Fibroblast of pulmonary artery (primary cell): ENCODE measurements around the gene ACAP2.

ENCODE experiments used
- DNase-seq: peaks from one replicate; pipeline ENCODE4 v3.0.0-alpha.2; 2010; ENCODE audit warnings: low read depth
- H3K4me3 ChIP-seq: replicated peaks from 2 replicates; pipeline ENCODE4 v1.5.1; 2011; ENCODE audit warnings: low read depth, mild to moderate bottlenecking, control low read depth, low read length, moderate library complexity
- TF ChIP-seq, protein P1 (sequence below): IDR thresholded peaks from 2 replicates; pipeline ENCODE4 v1.5.1; 2011; ENCODE audit warnings: mild to moderate bottlenecking, control low read depth, low read length, inconsistent platforms; ENCODE audit errors: missing control alignments

The ACAP2 gene

DNA sequence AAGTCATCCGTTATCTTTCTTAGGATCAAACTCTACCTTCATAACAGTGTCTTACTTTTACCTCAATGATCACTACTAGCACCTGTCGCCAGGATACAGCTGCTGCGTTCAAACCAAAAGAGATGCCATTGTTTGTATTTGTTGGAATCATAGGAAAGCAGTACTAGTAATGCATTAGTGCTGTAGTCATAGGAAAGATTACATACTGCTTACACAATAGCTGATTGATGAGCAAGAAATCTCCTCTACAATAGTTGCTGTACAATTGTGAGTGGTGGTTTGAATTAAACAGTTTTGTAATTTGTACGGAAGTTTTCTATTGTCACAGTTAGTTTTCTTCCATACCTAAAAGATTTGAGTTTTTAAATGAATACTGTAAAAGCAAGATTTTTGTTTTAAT, 21.4 kb downstream of the ACAP2 start:
- DNase-seq: peak; percentile 34
- TF ChIP-seq, protein P1, sequence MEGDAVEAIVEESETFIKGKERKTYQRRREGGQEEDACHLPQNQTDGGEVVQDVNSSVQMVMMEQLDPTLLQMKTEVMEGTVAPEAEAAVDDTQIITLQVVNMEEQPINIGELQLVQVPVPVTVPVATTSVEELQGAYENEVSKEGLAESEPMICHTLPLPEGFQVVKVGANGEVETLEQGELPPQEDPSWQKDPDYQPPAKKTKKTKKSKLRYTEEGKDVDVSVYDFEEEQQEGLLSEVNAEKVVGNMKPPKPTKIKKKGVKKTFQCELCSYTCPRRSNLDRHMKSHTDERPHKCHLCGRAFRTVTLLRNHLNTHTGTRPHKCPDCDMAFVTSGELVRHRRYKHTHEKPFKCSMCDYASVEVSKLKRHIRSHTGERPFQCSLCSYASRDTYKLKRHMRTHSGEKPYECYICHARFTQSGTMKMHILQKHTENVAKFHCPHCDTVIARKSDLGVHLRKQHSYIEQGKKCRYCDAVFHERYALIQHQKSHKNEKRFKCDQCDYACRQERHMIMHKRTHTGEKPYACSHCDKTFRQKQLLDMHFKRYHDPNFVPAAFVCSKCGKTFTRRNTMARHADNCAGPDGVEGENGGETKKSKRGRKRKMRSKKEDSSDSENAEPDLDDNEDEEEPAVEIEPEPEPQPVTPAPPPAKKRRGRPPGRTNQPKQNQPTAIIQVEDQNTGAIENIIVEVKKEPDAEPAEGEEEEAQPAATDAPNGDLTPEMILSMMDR: no peak
- H3K4me3 ChIP-seq: no peak overlapping the region

DNA sequence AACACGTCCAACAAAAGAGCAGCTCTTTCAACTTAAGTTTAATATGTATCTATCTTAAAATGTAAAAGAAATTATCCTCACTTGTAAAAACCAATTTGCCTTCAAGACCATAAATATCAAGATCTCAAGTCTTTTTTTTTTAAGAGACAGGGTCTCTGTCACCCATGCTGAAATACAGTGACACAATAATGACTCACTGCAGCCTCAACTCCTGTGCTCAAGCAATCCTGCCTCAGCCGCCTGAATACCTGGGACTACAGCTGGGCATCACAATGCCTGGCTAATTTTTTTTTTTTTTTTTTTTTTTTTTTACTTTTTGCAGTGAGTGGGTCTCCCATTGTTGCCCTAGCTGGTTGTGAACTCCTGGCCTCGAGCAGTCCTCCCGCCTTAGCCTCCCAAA, 26.0 kb downstream of the ACAP2 start:
- DNase-seq: no peak
- TF ChIP-seq, protein P1: no peak
- no peak overlapping the region for H3K4me3 ChIP-seq

DNA sequence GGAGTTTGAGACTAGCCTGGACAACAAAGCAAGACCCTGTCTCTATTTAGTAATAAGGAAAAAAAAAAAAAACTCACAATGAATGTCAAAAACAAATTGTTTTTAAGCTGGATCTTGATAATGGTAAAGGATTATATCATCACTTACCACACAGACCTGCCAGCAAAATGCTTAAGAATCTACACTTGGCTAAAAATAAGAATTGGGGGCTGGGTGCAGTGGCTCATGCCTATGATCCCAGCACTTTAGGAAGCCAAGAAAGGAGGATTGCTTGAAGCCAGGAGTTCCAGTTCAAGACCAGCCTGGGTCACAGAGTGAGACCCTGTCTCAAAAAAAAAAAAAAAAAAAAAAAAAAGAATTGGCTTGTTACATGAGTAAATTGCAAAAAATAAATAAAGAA, 31.0 kb downstream of the ACAP2 start:
- DNase-seq: peak; percentile 64
- TF ChIP-seq, protein P1: no peak
- no peak overlapping the region for H3K4me3 ChIP-seq

DNA sequence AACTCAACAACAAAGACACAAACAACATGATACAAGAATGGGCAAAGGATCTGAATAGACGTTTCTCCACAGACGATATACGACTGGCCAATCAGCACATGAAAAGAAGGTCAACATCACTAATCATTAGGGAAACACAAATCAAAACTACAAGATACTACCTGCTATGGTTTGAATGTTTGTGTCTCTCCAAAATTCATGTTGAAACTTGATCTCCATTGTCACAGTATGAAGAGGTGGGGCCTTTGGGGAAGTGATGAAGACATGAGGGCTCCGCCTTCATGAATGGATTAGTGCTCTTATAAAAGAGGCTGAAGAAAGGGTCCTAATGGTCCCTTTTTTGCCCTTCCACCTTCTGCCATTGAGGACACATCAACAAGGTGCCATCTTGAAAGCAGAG, 32.3 kb downstream of the ACAP2 start:
- H3K4me3 ChIP-seq: no peak overlapping the region
- TF ChIP-seq, protein P1: no peak
- DNase-seq: no peak

DNA sequence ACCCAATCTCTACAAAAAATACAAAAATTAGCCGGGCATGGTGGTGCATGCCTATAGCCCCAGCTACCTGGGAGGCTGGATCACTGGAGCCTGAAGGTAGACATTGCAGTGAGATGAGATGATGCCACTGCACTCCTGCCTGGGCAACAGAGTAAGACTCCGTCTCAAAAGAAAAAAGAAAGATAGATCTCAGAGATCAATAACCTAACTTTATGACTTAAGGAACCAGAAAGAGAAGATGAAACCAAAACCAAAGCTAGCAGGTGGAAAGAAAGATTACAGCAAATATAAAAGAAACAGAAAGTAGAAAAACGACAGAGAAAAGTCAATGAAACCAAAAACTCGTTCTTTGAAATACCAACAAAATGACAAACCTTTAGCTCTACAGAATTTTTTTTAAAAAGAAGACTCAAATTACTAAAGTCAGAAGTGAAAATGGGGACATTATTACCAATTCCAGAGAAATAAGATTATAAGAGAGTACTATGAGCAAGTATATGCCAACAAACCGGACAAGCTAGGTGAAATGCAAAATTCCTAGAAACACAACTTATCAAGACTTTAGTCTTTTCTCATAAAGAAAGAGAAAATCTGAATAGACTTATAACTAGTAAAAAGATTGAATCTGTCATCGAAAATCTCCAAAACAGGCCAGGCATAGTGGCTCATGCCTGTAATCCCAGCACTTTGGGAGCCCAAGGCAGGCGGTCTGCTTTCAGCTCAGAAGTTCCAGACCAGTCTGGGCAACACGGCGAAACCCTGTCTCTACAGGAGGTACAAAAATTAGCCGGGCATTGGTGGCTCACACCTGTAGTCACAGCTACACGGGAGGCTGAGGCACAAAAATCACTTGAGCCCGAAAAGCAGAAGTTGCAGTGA, 35.0 kb downstream of the ACAP2 start:
- DNase-seq: no peak
- no peak overlapping the region for H3K4me3 ChIP-seq
- TF ChIP-seq, protein P1: no peak

DNA sequence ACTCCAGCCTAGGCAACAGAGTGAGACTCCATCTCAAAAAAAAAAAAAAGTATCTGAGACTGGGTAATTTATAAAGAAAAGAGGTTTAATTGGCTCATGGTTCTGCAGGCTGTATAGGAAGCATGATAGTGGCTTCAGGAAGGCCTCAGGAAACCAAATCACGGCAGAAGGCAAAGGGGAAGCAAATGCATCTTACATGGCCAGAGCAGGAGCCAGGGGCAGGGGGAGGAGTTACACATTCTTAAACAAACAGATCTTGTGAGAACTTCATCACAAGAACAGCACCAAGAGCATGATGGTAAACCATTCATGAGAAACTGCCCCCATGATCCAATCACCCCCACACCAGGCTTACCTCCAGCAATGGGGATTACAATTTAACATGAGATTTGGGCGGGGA, 37.2 kb downstream of the ACAP2 start:
- DNase-seq: no peak
- TF ChIP-seq, protein P1: no peak
- H3K4me3 ChIP-seq: no peak overlapping the region

DNA sequence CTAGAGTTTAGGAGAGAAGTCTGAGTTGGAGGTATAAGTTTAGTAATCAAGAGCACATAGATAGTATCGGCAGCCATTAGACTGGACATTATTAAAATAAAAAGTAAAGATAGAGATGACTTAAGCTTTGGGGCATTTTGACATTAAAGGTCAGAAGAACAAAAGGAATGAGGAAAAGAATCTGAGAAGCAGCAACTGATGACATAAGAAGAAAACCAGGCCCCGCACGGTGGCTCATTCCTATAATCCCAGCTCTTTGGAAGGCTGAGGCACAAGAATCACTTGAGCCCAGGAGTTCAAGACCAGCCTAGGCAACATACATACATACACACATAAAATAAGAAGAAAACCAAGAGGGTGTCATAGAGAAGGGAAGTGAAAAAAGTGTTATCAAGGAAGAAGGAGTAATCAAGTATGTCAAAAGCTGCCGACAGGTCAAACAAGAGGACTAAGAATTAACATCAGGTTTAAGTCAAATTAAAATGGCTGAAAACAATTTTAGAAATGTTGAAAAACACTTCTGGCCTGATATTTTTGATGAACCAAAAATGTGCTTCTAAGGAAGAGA, 38.9 kb downstream of the ACAP2 start:
- no peak overlapping the region for H3K4me3 ChIP-seq
- TF ChIP-seq, protein P1: no peak
- peak; percentile 37 for DNase-seq
